IPS-20b (cell line): Measurements from ENCODE around the gene TNIK.
"Not testable (repeated sequence)": the region's sequence is repeated elsewhere in the genome, so short reads cannot be mapped to it uniquely, and the experiment has no call there.

Experiments
- H3K27ac ChIP-seq: one replicate; pipeline ENCODE4 v1.5.1; 2013; ENCODE audit warnings: low read length
- H3K27me3 ChIP-seq: 2 replicates; pipeline ENCODE4 v1.6.1; 2013; ENCODE audit warnings: mild to moderate bottlenecking, low read length, inconsistent platforms; ENCODE audit not compliant: insufficient read depth
- H3K36me3 ChIP-seq: 2 replicates; pipeline ENCODE4 v1.6.1; 2013; ENCODE audit warnings: low read depth, mild to moderate bottlenecking, inconsistent platforms, low read length, moderate library complexity; ENCODE audit not compliant: insufficient read depth
- H3K4me1 ChIP-seq: 2 replicates; pipeline ENCODE4 v1.6.1; 2013; ENCODE audit warnings: mild to moderate bottlenecking, control low read depth, inconsistent platforms, low read length, moderate library complexity; ENCODE audit not compliant: insufficient read depth
- H3K4me3 ChIP-seq: 2 replicates; pipeline ENCODE4 v1.5.1; 2013; ENCODE audit warnings: mild to moderate bottlenecking, low read length, inconsistent platforms
- H3K9ac ChIP-seq: 2 replicates; pipeline ENCODE4 v1.6.1; 2013; ENCODE audit warnings: low read depth, mild to moderate bottlenecking, inconsistent platforms, low read length, moderate library complexity
- H3K9me3 ChIP-seq: 2 replicates; pipeline ENCODE4 v1.6.1; 2013; ENCODE audit warnings: mild to moderate bottlenecking, low read depth, low read length, inconsistent platforms; ENCODE audit not compliant: insufficient read depth

The TNIK gene

GRCh38 chr3:171242170-171242569 lies 218.0 kb downstream of the TNIK start:
- Histone ChIP-seq H3K4me1 (peaks cover 15% of the 10 kb centered on the region; the same call in 1 of the 2 replicates), H3K36me3 (no peaks in the 10 kb centered on the region), H3K4me3 (no peak overlapping the region), H3K9ac (no peak overlapping the region), H3K27ac (no peak overlapping the region), H3K27me3 (no peaks in the 10 kb centered on the region), H3K9me3 (no peaks in the 10 kb centered on the region)

- H3K9me3 ChIP-seq, H3K36me3 ChIP-seq, H3K27ac ChIP-seq, H3K9ac ChIP-seq, H3K4me3 ChIP-seq, H3K27me3 ChIP-seq: not testable (repeated sequence)
- H3K4me1 ChIP-seq = peaks cover 15% of the 10 kb centered on the region; the same call in 1 of the 2 replicates
These were observed 218.6 kb downstream of the TNIK start for GRCh38 chr3:171241655-171242054.

GRCh38 chr3:171240504-171240835 lies 219.7 kb downstream of the TNIK start:
- no peak overlapping the region for H3K9ac ChIP-seq
- H3K4me1 ChIP-seq = peaks cover 9% of the 10 kb centered on the region; the same call in 1 of the 2 replicates
- H3K9me3 ChIP-seq = no peaks in the 10 kb centered on the region
- no peaks in the 10 kb centered on the region for H3K36me3 ChIP-seq
- H3K27ac ChIP-seq = no peak overlapping the region
- H3K27me3 ChIP-seq = no peaks in the 10 kb centered on the region
- H3K4me3 ChIP-seq = no peak overlapping the region

GRCh38 chr3:171239757-171240503 lies 220.3 kb downstream of the TNIK start:
- Histone ChIP-seq H3K4me3 (no peak overlapping the region), H3K27ac (no peak overlapping the region), H3K4me1 (peaks cover 9% of the 10 kb centered on the region; the same call in 1 of the 2 replicates), H3K9me3 (no peaks in the 10 kb centered on the region), H3K27me3 (no peaks in the 10 kb centered on the region), H3K9ac (no peak overlapping the region), H3K36me3 (no peaks in the 10 kb centered on the region)

GRCh38 chr3:171237009-171237385 lies 223.2 kb downstream of the TNIK start:
- Histone ChIP-seq H3K36me3 (no peaks in the 10 kb centered on the region), H3K4me1 (peaks cover 9% of the 10 kb centered on the region; the same call in 1 of the 2 replicates), H3K4me3 (no peak overlapping the region), H3K27me3 (no peaks in the 10 kb centered on the region), H3K27ac (no peak overlapping the region), H3K9ac (no peak overlapping the region), H3K9me3 (no peaks in the 10 kb centered on the region)

- Histone ChIP-seq H3K36me3 (no peaks in the 10 kb centered on the region), H3K27me3 (no peaks in the 10 kb centered on the region), H3K4me1 (peaks cover 9% of the 10 kb centered on the region; the same call in 1 of the 2 replicates), H3K4me3 (no peak overlapping the region), H3K9ac (no peak overlapping the region), H3K27ac (no peak overlapping the region), H3K9me3 (no peaks in the 10 kb centered on the region)
These were observed 223.8 kb downstream of the TNIK start for GRCh38 chr3:171236265-171237008.

GRCh38 chr3:171234298-171235010 lies 225.8 kb downstream of the TNIK start:
- Histone ChIP-seq H3K4me1 (peaks cover 5% of the 10 kb centered on the region; the same call in 1 of the 2 replicates), H3K27me3 (no peaks in the 10 kb centered on the region), H3K9me3 (no peaks in the 10 kb centered on the region), H3K27ac (no peak overlapping the region), H3K36me3 (no peaks in the 10 kb centered on the region), H3K9ac (no peak overlapping the region), H3K4me3 (no peak overlapping the region)

- Histone ChIP-seq H3K27me3 (no peaks in the 10 kb centered on the region), H3K36me3 (no peaks in the 10 kb centered on the region), H3K27ac (no peak overlapping the region), H3K4me1 (peaks cover 3% of the 10 kb centered on the region; the same call in 1 of the 2 replicates), H3K9ac (no peak overlapping the region), H3K9me3 (no peaks in the 10 kb centered on the region), H3K4me3 (no peak overlapping the region)
These were observed 228.8 kb downstream of the TNIK start for GRCh38 chr3:171231361-171231760.

- Histone ChIP-seq H3K27me3 (no peaks in the 10 kb centered on the region), H3K9me3 (no peaks in the 10 kb centered on the region), H3K36me3 (no peaks in the 10 kb centered on the region; the same call in 1 of the 2 replicates), H3K27ac (no peak overlapping the region), H3K9ac (no peak overlapping the region), H3K4me3 (no peak overlapping the region), H3K4me1 (peaks cover 3% of the 10 kb centered on the region; the same call in 1 of the 2 replicates)
These were observed 229.3 kb downstream of the TNIK start for GRCh38 chr3:171230865-171231264.

GRCh38 chr3:171229173-171229572 lies 231.0 kb downstream of the TNIK start:
- Histone ChIP-seq H3K4me3 (no peak overlapping the region), H3K27me3 (no peaks in the 10 kb centered on the region), H3K9ac (no peak overlapping the region), H3K27ac (no peak overlapping the region), H3K9me3 (no peaks in the 10 kb centered on the region), H3K4me1 (peaks cover 3% of the 10 kb centered on the region; the same call in 1 of the 2 replicates), H3K36me3 (no peaks in the 10 kb centered on the region; the same call in 1 of the 2 replicates)

- no peaks in the 10 kb centered on the region for H3K9me3 ChIP-seq
- peaks cover 3% of the 10 kb centered on the region; the same call in 1 of the 2 replicates for H3K4me1 ChIP-seq
- H3K27ac ChIP-seq = no peak overlapping the region
- H3K27me3 ChIP-seq = no peaks in the 10 kb centered on the region
- H3K4me3 ChIP-seq = no peak overlapping the region
- no peaks in the 10 kb centered on the region; the same call in 1 of the 2 replicates for H3K36me3 ChIP-seq
- H3K9ac ChIP-seq = no peak overlapping the region
These were observed 232.0 kb downstream of the TNIK start for GRCh38 chr3:171228240-171228639.
